22Rv1 (cell line): Measurements from ENCODE around the gene PLD4.
"Not testable (repeated sequence)": the region's sequence is repeated elsewhere in the genome, so short reads cannot be mapped to it uniquely, and the experiment has no call there.

Source experiments
- CTCF ChIP-seq: fragments of 450-650 bp; IDR thresholded peaks from 2 replicates; pipeline ENCODE4 v1.5.1; 2017; ENCODE audit warnings: mild to moderate bottlenecking
- ZFX ChIP-seq: fragments of 450-650 bp; IDR thresholded peaks from 2 replicates; pipeline ENCODE4 v1.6.1; 2017; ENCODE audit warnings: antibody characterized with exemption, borderline replicate concordance

GRCh38 chr14:104884381-104884780 is 40.3 kb upstream of the PLD4 start:
- TF ChIP-seq CTCF, ZFX: not testable (repeated sequence)
